GM12878 (cell line): Measurements from ENCODE around the gene KIF15. TPM values are rescaled to one million over a fixed set of nuclear protein-coding genes. Genes with fewer than 3 reads are reported as not detected.
A peak's percentile ranks its signal among the peaks of the same experiment; 100 is the strongest.

Experiments
- ATAC-seq: fragments of 200-7000 bp; cut with Tn5 transposase; 3 replicates; pipeline ENCODE4 v1.9.1; 2020; ENCODE audit warnings: mild to moderate bottlenecking, moderate library complexity
- BruUV-seq: library from RNA; stranded (reverse); fragments of 400-500 nt; replicated peaks from 2 replicates; lab custom pipeline; 2021; lab: Mats Ljungman, UMichigan
- CTCF ChIA-PET: fragments of 300-600 bp; sonication (Branson Sonifier 250); formaldehyde crosslinking; extraction: SDS; loops from one replicate; lab custom pipeline; 2021; ENCODE audit warnings: inconsistent platforms; lab: Yijun Ruan, JAX
- POLR2A ChIA-PET: fragments of 350-600 bp; formaldehyde crosslinking; extraction: SDS; loops from one replicate; lab custom pipeline; 2021; ENCODE audit warnings: inconsistent platforms; lab: Charles Lee
- RAD21 ChIA-PET: fragments of 300-600 bp; sonication (Branson Sonifier 250); formaldehyde crosslinking; loops from one replicate; lab custom pipeline; 2023; ENCODE audit warnings: antibody characterized with exemption; ENCODE audit not compliant: unreplicated experiment; lab: Charles Lee
- SMC1A ChIA-PET: fragments of 300-600 bp; sonication (Branson Sonifier 250); formaldehyde crosslinking; loops from one replicate; lab custom pipeline; 2023; ENCODE audit not compliant: unreplicated experiment, uncharacterized antibody; lab: Charles Lee
- DNase-seq: peaks from one replicate; pipeline ENCODE4 v3.0.0-alpha.2; 2011; ENCODE audit warnings: low read depth, low spot score
- FAIRE-seq: peaks from 3 replicates; lab custom pipeline; 2011; peaks lifted over from hg19 to GRCh38; lab: Jason Lieb, UNC
- H2AFZ ChIP-seq: 2 replicates; pipeline ENCODE4 v1.6.0; 2011; ENCODE audit warnings: low read depth, low read length, control low read depth; ENCODE audit not compliant: control insufficient read depth
- H3K27ac ChIP-seq: 2 replicates; pipeline ENCODE4 v1.5.1; 2011; ENCODE audit warnings: control low read depth; ENCODE audit not compliant: control insufficient read depth, insufficient read depth
- H3K27me3 ChIP-seq, 2 experiments: replicated peaks in 1 of 2; 2 replicates each; pipeline versions ENCODE4 v1.6.0 to v1.6.1; 2011; ENCODE audit warnings: low read length in 1 of 2; ENCODE audit not compliant: control insufficient read depth in 2 of 2, insufficient read depth in 2 of 2
- H3K36me3 ChIP-seq, 2 experiments: 2 replicates each; pipeline ENCODE4 v1.5.1; 2011; ENCODE audit warnings: low read length in 1 of 2; ENCODE audit not compliant: control insufficient read depth in 2 of 2, insufficient read depth in 2 of 2
- H3K4me1 ChIP-seq: 2 replicates; pipeline ENCODE4 v1.6.1; 2011; ENCODE audit warnings: mild to moderate bottlenecking, low read length, moderate library complexity, mixed read lengths; ENCODE audit not compliant: control insufficient read depth, insufficient read depth
- H3K4me2 ChIP-seq: 2 replicates; pipeline ENCODE4 v1.6.0; 2011; ENCODE audit warnings: control low read depth; ENCODE audit not compliant: control insufficient read depth, insufficient read depth
- H3K4me3 ChIP-seq: fragments of 200-600 bp; sonication (generic); 2 replicates; pipeline ENCODE4 v1.5.1; 2016
- H3K79me2 ChIP-seq: 2 replicates; pipeline ENCODE4 v1.6.0; 2011; ENCODE audit warnings: low read length; ENCODE audit not compliant: control insufficient read depth, insufficient read depth
- H3K9ac ChIP-seq: 2 replicates; pipeline ENCODE4 v1.8.0; 2011; ENCODE audit warnings: low read length, control low read depth, mixed read lengths; ENCODE audit not compliant: control insufficient read depth, insufficient read depth
- H3K9me3 ChIP-seq: replicated peaks from 3 replicates; pipeline ENCODE4 v1.5.1; 2011; ENCODE audit warnings: mild to moderate bottlenecking, low read length; ENCODE audit not compliant: control insufficient read depth, insufficient read depth
- H4K20me1 ChIP-seq: 2 replicates; pipeline ENCODE4 v1.6.0; 2011; ENCODE audit not compliant: control insufficient read depth, insufficient read depth
- MTA2 ChIP-seq: fragments of 450-650 bp; IDR thresholded peaks from 2 replicates; pipeline ENCODE4 v1.6.1; 2016; ENCODE audit warnings: low read depth, mild to moderate bottlenecking, moderate library complexity
- NR2F1 ChIP-seq: fragments of 450-650 bp; conservative IDR thresholded peaks from 2 replicates; pipeline ENCODE4 v1.6.1; 2017; ENCODE audit warnings: mild to moderate bottlenecking
- RAD21 ChIP-seq: IDR thresholded peaks from 2 replicates; pipeline ENCODE4 v1.6.1; 2011; ENCODE audit warnings: mild to moderate bottlenecking, low read depth, low read length, moderate library complexity; ENCODE audit not compliant: insufficient read depth
- RUNX3 ChIP-seq: IDR thresholded peaks from 2 replicates; pipeline ENCODE4 v1.6.1; 2012; ENCODE audit warnings: low read length, inconsistent platforms
- ZNF24 ChIP-seq: fragments of 450-650 bp; IDR thresholded peaks from 2 replicates; pipeline ENCODE4 v1.6.1; 2017; ENCODE audit warnings: antibody characterized with exemption, mild to moderate bottlenecking
- WGBS: methylation state at CpG from one replicate; pipeline ENCODE4 v1.1.6; 2016; ENCODE audit warnings: low lambda C conversion rate; ENCODE audit not compliant: insufficient replicate concordance, insufficient coverage; ENCODE audit errors: missing lambda C conversion rate; 5-methylcytosine and 5-hydroxymethylcytosine counted together
- in situ Hi-C: fragments of 300-500 bp; cut with MboI; formaldehyde crosslinking; loops from 9 replicates; pipeline ENCODE4 v1.14.3; 2018; ENCODE audit warnings: mixed read lengths
- intact Hi-C: fragments of 100-400 bp; cut with micrococcal nuclease; formaldehyde crosslinking; loops from one replicate; pipeline ENCODE4 v1.14.2; 2022; ENCODE audit not compliant: unreplicated experiment
- polyA plus RNA-seq, 11 experiments: library from polyadenylated mRNA; depleted of rRNA in 4 of 11; unstranded in 6 of 11; stranded (reverse) in 5 of 11; fragments of >200 nt; fragmentation: Nextera tagmentation in 4 of 11; fragmentation: Illumina TruSeq in 1 of 11; extraction: Ambion mirVana in 4 of 11; extraction: Trizol in 1 of 11; gene quantifications; 1 replicate in 1 of 11; 2 replicates in 10 of 11; pipeline versions ENCODE4 v1.2.1 to v1.2.3, GENCODE V29; 2011 to 2016; ENCODE audit warnings: inconsistent platforms in 2 of 11, missing spikeins in 2 of 11, low read depth in 1 of 11
- total RNA-seq, 4 experiments: library from RNA; depleted of rRNA in 3 of 4; stranded (reverse); fragments of >200 nt in 3 of 4; fragmentation: Illumina TruSeq in 1 of 4; extraction: Trizol in 1 of 4; gene quantifications; 2 replicates each; pipeline versions ENCODE4 v1.2.1 to v1.2.3, GENCODE V29; 2013 to 2021
- TF ChIP-seq, protein P1 (sequence below): fragments of 450-650 bp; IDR thresholded peaks from 2 replicates; pipeline ENCODE4 v1.6.1; 2017; ENCODE audit warnings: antibody characterized with exemption, mild to moderate bottlenecking, moderate library complexity
- TF ChIP-seq, protein P2 (sequence below), 3 experiments: IDR thresholded peaks in 2 of 3; conservative IDR thresholded peaks in 1 of 3; 2 replicates each; pipeline ENCODE4 v1.5.1; 2011; ENCODE audit warnings: low read depth in 3 of 3, low read length in 3 of 3, mild to moderate bottlenecking in 3 of 3, control low read depth in 2 of 3, moderate library complexity in 2 of 3, inconsistent platforms in 1 of 3, mixed read lengths in 1 of 3; ENCODE audit not compliant: control insufficient read depth in 2 of 3, insufficient read depth in 1 of 3; ENCODE audit errors: extremely low read depth in 1 of 3
- TF ChIP-seq, protein P3 (sequence below): fragments of 450-650 bp; formaldehyde crosslinking; IDR thresholded peaks from 2 replicates; pipeline ENCODE4 v1.5.0; 2022; ENCODE audit warnings: mild to moderate bottlenecking, missing genetic modification characterization

Gene KIF15
- total and polyA plus RNA-seq, 10 of the 15 experiments (the other 5 are each of a cell fraction or from before 2014, with no cell fraction given), result 12.3 to 51.8 (median 26.0) TPM

DNA sequence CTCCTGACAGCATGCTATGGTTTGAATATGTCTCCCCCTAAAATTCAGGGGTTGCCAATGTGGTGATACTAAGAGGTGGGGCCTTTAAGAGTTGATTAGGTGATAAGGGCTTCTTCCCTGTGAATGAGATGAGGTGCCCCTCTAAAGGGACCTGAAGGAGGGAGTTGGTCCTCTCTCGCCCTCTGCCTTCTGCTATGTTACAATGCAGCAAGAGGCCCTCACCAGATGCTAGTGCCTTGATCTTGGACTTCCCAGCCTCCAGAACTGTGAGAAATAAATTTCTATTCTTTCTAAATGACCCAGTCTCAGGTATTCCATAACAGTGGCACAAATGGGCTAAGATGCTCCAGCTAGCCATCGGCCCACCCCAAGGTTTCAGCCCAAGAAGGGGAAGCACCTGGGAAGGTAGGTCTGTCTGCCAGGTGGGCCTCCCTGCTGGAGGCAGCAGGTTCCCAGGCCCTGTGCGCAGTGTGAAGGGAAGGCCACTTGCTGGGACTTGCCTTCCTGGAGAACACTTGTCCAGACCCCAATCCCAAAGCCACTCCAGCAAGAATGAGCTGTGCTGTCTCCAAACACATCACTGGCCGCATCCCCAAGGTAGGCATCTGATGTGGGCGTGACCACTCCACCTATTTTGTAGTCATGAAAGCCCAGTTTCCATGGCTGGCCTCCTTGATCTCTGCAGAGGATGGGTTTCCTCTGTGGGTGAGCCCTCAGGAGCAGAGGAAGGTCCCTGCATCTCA, 121.8 kb downstream of the KIF15 start:
- ATAC-seq, result no peak
- no peak for FAIRE-seq
- ChIA-PET CTCF (interaction anchor here (0.6 to 2.8 kb wide), 2 partner anchors 264 to 350 kb away, joined by 3 to 9 read pairs; no protein-coding TSS in a partner anchor), SMC1A (no interaction called here), RAD21 (interaction anchor here (0.6 kb wide), 1 partner anchor 13 kb away, joined by 3 read pairs; no protein-coding TSS in a partner anchor), POLR2A (interaction anchor here (0.8 kb wide), 1 partner anchor 21 kb away, joined by 3 read pairs; no protein-coding TSS in a partner anchor)
- TF ChIP-seq ZNF24 (no peak), RAD21 (peak; percentile 12; the same call in 1 of the 2 replicates), MTA2 (no peak), RUNX3 (no peak), NR2F1 (no peak)
- TF ChIP-seq, protein P1, sequence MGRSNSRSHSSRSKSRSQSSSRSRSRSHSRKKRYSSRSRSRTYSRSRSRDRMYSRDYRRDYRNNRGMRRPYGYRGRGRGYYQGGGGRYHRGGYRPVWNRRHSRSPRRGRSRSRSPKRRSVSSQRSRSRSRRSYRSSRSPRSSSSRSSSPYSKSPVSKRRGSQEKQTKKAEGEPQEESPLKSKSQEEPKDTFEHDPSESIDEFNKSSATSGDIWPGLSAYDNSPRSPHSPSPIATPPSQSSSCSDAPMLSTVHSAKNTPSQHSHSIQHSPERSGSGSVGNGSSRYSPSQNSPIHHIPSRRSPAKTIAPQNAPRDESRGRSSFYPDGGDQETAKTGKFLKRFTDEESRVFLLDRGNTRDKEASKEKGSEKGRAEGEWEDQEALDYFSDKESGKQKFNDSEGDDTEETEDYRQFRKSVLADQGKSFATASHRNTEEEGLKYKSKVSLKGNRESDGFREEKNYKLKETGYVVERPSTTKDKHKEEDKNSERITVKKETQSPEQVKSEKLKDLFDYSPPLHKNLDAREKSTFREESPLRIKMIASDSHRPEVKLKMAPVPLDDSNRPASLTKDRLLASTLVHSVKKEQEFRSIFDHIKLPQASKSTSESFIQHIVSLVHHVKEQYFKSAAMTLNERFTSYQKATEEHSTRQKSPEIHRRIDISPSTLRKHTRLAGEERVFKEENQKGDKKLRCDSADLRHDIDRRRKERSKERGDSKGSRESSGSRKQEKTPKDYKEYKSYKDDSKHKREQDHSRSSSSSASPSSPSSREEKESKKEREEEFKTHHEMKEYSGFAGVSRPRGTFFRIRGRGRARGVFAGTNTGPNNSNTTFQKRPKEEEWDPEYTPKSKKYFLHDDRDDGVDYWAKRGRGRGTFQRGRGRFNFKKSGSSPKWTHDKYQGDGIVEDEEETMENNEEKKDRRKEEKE, result no peak
- TF ChIP-seq, protein P2, sequence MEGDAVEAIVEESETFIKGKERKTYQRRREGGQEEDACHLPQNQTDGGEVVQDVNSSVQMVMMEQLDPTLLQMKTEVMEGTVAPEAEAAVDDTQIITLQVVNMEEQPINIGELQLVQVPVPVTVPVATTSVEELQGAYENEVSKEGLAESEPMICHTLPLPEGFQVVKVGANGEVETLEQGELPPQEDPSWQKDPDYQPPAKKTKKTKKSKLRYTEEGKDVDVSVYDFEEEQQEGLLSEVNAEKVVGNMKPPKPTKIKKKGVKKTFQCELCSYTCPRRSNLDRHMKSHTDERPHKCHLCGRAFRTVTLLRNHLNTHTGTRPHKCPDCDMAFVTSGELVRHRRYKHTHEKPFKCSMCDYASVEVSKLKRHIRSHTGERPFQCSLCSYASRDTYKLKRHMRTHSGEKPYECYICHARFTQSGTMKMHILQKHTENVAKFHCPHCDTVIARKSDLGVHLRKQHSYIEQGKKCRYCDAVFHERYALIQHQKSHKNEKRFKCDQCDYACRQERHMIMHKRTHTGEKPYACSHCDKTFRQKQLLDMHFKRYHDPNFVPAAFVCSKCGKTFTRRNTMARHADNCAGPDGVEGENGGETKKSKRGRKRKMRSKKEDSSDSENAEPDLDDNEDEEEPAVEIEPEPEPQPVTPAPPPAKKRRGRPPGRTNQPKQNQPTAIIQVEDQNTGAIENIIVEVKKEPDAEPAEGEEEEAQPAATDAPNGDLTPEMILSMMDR (IDR thresholded peaks at IDR 0.05 in 2 of 3, conservative IDR thresholded peaks at IDR 0.05 in 1 of 3; ENCODE audit: control insufficient read depth in 2 of 3, extremely low read depth in 1 of 3, insufficient read depth in 1 of 3, low read depth in 3 of 3, low read length in 3 of 3), result 0 out of 6 replicates have a peak, but pooled peaks of 1 of the 3 experiments have one; percentile 11
- TF ChIP-seq, protein P3, sequence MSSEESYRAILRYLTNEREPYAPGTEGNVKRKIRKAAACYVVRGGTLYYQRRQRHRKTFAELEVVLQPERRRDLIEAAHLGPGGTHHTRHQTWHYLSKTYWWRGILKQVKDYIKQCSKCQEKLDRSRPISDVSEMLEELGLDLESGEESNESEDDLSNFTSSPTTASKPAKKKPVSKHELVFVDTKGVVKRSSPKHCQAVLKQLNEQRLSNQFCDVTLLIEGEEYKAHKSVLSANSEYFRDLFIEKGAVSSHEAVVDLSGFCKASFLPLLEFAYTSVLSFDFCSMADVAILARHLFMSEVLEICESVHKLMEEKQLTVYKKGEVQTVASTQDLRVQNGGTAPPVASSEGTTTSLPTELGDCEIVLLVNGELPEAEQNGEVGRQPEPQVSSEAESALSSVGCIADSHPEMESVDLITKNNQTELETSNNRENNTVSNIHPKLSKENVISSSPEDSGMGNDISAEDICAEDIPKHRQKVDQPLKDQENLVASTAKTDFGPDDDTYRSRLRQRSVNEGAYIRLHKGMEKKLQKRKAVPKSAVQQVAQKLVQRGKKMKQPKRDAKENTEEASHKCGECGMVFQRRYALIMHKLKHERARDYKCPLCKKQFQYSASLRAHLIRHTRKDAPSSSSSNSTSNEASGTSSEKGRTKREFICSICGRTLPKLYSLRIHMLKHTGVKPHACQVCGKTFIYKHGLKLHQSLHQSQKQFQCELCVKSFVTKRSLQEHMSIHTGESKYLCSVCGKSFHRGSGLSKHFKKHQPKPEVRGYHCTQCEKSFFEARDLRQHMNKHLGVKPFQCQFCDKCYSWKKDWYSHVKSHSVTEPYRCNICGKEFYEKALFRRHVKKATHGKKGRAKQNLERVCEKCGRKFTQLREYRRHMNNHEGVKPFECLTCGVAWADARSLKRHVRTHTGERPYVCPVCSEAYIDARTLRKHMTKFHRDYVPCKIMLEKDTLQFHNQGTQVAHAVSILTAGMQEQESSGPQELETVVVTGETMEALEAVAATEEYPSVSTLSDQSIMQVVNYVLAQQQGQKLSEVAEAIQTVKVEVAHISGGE (CRISPR knock-in tag), result no peak
- no peak overlapping the region for H3K4me3 ChIP-seq
- H3K9me3 ChIP-seq, result no peaks in the 10 kb centered on the region
- H3K27me3 ChIP-seq, result no peaks in the 10 kb centered on the region
- H2AFZ ChIP-seq, result no peak overlapping the region
- WGBS, result 34% methylated on average over 5 of the region's 5 CpGs
- no peaks in the 10 kb centered on the region for H4K20me1 ChIP-seq
- intact Hi-C loops, result no loop called here
- no TSS peak for BruUV-seq
- no peaks in the 10 kb centered on the region for H3K4me1 ChIP-seq
- H3K27ac ChIP-seq, result no peak overlapping the region
- no peak overlapping the region for H3K4me2 ChIP-seq
- no peaks in the 10 kb centered on the region for H3K36me3 ChIP-seq
- H3K79me2 ChIP-seq, result no peaks in the 10 kb centered on the region
- no peak overlapping the region for H3K9ac ChIP-seq
- no peak for DNase-seq
- in situ Hi-C loops, result no loop called here
